ENCODE results near the gene MAL.

The MAL gene

GRCh38 chr2:94996305-94997100 is 29.0 kb upstream of the MAL start:
- DNase-seq = no peak

- no peak for DNase-seq
Observed at GRCh38 chr2:94997981-94998930, 27.3 kb upstream of the MAL start.

GRCh38 chr2:94999431-94999883 is 26.1 kb upstream of the MAL start:
- DNase-seq = no peak

DNA sequence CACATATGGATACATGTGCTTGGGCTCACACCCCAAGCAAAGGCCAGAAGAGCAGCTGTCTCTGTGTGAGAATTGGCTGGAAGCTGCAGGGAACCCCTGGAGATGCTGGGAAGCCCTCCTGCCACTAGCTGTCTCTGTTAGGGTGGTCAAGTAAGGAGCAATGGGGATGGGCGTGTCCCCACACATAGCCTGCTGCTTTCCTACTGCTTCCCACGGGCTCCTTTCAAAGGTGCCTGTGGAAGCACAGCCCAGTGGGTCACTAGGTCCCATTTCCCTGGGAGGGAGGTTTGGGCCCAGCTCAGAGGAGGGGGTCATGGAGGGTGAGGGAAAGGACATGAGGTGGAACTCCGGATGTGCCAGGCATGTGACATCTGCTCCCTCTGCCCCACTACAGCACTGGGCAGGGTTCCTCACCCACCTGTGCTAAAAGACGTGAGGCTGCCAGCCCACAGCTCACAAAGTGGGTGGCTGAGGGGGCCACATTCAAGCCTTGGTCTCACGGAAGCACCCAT is 24.4 kb upstream of the MAL start:
- DNase-seq = no peak

- no peak for DNase-seq
Observed at GRCh38 chr2:95001701-95002100, 23.8 kb upstream of the MAL start.

DNA sequence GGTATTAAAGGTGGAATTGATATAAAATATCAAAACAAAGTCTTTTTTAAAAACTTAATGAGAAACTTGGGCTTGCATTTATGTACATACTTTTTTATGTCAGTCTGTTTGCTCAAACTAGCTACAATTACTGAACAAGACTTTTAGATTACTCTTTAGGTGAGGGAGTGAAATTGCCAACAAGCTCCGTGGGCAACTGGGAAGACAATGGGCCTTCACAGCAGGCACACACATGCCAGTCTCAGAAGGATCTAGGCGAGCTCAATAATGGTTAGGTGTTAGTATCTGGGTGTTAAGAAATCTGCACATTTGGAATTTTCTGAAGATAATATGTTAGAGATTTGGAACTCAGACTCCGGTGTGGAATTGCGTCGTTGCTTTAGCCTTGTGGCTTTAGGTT is 23.0 kb upstream of the MAL start:
- DNase-seq = no peak

DNA sequence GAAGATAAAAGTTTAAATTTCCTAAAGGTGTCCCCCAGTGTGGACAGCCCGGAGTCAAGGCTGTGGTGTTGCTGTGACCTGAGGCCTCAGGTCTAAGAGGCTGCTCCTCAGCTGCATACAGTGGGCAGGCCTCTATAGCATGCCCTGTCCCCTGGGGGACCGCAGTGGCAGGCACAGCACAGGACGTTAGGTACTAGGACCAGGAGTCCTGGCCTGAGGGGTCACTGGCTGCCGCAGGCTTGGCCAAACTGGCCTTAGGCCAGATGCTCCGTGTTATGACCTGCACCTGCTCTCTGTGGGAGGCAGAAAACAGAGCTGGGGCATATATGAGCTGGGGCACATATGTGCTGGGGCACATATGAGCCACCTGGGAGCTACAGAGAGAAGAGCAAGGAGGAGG is 21.2 kb upstream of the MAL start:
- DNase-seq = no peak

DNA sequence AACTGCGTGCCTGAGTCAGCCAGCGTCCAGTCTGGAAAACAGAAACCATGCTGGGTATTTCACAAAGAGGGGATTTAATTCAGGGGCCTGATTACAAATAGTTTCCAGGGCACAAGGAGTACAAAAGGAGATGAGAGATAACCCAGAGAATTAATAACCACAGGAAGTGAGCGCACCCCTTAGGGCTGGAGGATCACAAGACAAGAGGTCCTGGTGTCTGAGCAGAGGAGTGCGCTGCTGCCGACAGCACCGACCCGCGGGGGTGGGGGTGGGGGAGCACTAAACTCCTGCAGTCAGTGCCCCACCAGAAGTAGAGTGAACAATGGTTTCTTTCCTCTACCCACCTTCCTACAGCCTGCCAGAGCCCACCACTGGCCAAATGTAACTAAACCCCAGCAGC is 20.8 kb upstream of the MAL start:
- DNase-seq = no peak

GRCh38 chr2:95005726-95006125 is 19.8 kb upstream of the MAL start:
- DNase-seq = no peak

DNA sequence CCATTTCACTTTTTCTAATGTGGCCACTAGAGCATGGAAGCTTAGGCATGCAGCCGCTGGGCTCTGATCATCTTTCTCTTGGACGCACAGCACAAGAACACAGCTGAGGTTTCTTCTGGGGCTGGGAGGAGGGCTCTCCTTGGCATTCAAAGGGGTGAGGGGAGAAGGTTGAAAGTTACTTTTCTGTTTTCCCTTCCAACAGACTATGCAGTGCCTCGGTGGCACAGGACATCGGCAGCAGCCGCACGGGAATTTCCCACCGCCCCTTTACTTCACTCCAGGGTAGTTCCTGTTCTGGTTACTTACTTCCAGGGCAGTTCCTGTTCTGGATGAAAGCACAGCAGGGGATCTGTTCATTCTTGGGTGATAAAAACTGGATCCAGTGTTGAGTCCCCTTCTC is 18.9 kb upstream of the MAL start:
- no peak for DNase-seq

GRCh38 chr2:95007031-95007609 is 18.4 kb upstream of the MAL start:
- DNase-seq = no peak

DNA sequence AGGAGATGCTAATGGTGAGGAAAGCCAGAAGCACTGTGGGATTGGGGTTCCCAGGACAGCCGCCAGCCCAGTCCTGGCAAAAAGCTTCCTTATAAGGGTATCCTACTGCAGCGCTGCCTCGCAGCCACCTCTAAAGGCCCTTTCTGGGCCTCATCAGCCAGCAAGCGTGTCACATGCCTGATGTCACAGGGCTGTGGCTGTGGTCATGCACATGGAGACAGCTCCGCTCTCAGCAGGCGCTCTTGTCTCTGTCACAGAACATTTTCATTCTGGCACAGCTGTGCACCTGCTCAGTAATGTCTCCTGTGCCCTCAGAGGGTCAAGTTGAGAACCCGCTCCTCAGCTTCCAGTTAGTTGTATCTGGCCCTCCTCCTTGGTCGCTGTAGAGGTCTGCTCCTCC is 17.7 kb upstream of the MAL start:
- DNase-seq = no peak

DNA sequence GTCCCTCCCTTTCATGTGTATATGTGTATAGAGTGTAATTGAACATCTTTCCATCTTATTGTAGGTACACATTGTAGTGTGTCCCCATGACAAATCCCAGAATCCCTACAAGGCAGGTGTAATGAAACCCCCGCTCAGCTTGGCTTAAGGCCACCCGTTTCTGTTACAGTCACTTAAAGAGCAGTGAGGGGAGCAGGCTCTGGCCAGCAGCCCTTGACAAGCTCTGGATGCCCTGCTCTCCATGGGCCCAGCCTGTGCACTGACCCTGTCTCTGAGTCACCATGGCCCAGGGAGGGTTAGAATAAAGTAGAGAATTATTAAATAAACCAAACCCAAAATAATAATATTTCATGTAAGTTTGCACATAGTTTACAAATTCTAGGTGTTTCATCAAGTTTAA is 17.2 kb upstream of the MAL start:
- no peak for DNase-seq

GRCh38 chr2:95008996-95009395 is 16.5 kb upstream of the MAL start:
- DNase-seq = no peak

DNA sequence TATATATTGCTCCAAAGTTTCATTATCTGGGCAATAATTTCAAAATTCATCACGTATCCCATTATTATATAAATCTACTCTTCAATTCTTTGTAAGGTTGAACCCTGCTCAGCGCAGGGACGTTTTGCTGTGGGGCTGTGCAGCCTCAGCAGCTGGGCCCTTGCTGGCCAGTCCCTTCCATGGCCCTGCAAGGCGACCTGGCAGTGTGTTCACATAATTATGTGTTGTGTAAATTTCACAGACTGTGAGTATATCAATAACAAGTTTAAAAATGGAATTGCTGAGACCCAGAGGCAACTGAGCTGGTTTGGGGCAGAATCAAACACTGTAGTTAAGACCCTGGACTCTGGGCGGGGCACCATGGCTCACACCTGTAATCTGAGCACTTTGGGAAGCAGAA is 16.1 kb upstream of the MAL start:
- DNase-seq = no peak

- DNase-seq = no peak
Observed at GRCh38 chr2:95010126-95010525, 15.4 kb upstream of the MAL start.

DNA sequence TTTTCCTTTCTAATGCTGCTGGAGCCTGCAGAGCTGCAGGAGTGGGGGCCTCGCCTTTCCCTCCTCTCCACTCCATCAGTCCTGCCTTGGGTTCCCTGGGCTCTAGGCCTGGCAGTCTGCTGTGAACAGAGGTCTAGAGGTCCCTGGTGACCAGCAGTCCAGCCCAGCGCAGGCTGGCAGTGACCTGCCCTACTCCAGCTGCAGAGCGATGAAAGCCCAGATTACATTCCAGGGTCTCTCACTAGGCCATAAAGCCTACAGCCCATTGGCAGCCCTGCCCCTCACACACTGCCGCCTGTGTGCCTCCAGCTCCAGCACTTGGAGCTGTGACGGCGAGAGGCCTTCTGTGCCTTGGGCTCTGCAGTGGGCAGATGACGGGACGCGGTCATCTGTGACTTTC is 14.8 kb upstream of the MAL start:
- no peak for DNase-seq

DNA sequence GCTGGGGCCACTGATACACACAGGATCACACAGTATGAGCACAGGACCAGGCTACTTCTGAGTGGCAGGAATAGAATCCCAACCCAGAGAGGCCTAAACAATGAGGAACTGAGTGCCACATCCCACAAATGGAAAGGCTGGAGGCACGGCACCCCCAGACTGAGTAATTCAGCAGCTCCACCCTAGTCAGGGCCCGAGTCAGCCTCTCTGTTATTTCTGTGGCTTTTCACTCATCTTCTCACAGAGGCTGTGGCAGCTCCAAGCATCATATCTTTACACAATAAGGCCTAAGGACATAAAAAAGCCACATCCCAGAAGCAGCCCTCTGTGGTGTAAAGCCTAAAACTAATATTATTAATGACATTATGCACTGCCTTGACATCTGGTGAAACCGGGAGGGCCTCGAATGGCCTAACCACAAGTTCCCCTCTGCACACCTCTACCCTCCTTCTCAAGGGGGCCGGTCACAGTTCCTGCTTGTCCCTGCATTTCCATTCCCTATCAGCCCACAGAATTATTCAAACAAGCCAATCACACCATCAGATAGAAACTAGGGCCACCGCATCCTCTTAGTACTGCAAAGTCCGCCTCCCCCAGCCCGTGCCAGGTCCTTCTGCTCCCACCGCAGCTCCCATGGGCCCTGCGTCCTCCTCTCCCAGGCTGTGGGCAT is 12.5 kb upstream of the MAL start:
- DNase-seq = no peak

- no peak for DNase-seq
Observed at GRCh38 chr2:95013726-95014125, 11.8 kb upstream of the MAL start.

GRCh38 chr2:95014126-95014708 is 11.3 kb upstream of the MAL start:
- no peak for DNase-seq

- DNase-seq = no peak
Observed at GRCh38 chr2:95015261-95015912, 10.1 kb upstream of the MAL start.

GRCh38 chr2:95016616-95017015 is 8.9 kb upstream of the MAL start:
- no peak for DNase-seq

Data from stimulated activated naive CD4-positive, alpha-beta T cell (primary cell).